ENCODE measurements around the gene DLG2. TPM values are rescaled to one million over a fixed set of nuclear protein-coding genes. Genes with fewer than 3 reads are reported as not detected.

The DLG2 gene
- total and polyA plus RNA-seq, 2 of the 8 experiments (the other 6 are each of a cell fraction or from before 2014, with no cell fraction given): 1.7 to 14.3 TPM

- TF ChIP-seq CHD7 (IDR thresholded peaks at IDR 0.05; ENCODE audit: insufficient replicate concordance, low read length): no peak
- TF ChIP-seq TAF1 (IDR thresholded peaks at IDR 0.05; ENCODE audit: low read depth, low read length): no peak
- no peak for TF ChIP-seq CHD1 (IDR thresholded peaks at IDR 0.05; ENCODE audit: low read depth, low read length)
- TF ChIP-seq CREB1 (IDR thresholded peaks at IDR 0.05): no peak
- TF ChIP-seq SIX5 (IDR thresholded peaks at IDR 0.05; ENCODE audit: low read depth, low read length): no peak
- no peak for TF ChIP-seq BCL11A (IDR thresholded peaks at IDR 0.05; ENCODE audit: low read depth in 2 of 2, low read length in 2 of 2)
- TF ChIP-seq SIRT6 (IDR thresholded peaks at IDR 0.05; ENCODE audit: low read length): no peak
- no peak for TF ChIP-seq SP2 (IDR thresholded peaks at IDR 0.05; ENCODE audit: low read length)
- no peak for TF ChIP-seq HDAC2 (IDR thresholded peaks at IDR 0.05; ENCODE audit: borderline replicate concordance in 1 of 2, low read depth in 2 of 2, low read length in 2 of 2)
- no peak for TF ChIP-seq SP4 (IDR thresholded peaks at IDR 0.05; ENCODE audit: low read length)
- TF ChIP-seq KDM1A (IDR thresholded peaks at IDR 0.05; ENCODE audit: borderline replicate concordance, low read length): no peak
- no peak for TF ChIP-seq POLR2AphosphoS5 (IDR thresholded peaks at IDR 0.05; ENCODE audit: low read depth, low read length)
- no peak for TF ChIP-seq CBX5 (IDR thresholded peaks at IDR 0.05; ENCODE audit: low read depth, low read length)
Observed at GRCh38 chr11:85062659-85063058, 564.5 kb downstream of the DLG2 start (continued).
